SK-N-SH treated with all-trans-retinoic acid at 6 μM for 48 hours (cell line): ENCODE results near the gene ATP2C1.

Experiments
- ATAC-seq: fragments of 200-7000 bp; cut with Tn5 transposase; 3 replicates; pipeline ENCODE4 v1.9.1; 2020; ENCODE audit warnings: mild to moderate bottlenecking, moderate library complexity
- ARNTL ChIP-seq: fragments of 450-650 bp; formaldehyde crosslinking; IDR thresholded peaks from 2 replicates; pipeline ENCODE4 v1.5.0; 2020; ENCODE audit warnings: low read depth, mild to moderate bottlenecking, moderate library complexity, borderline replicate concordance
- BACH2 ChIP-seq: fragments of 250-450 bp; sonication (Bioruptor Pico); IDR thresholded peaks from 2 replicates; pipeline ENCODE4 v1.9.0; 2021; ENCODE audit warnings: mild to moderate bottlenecking, borderline replicate concordance
- CSRNP3 ChIP-seq: fragments of 250-450 bp; sonication (Bioruptor Pico); IDR thresholded peaks from 2 replicates; pipeline ENCODE4 v1.5.1; 2021; ENCODE audit warnings: mild to moderate bottlenecking, moderate library complexity
- ESRRG ChIP-seq: fragments of 250-450 bp; sonication (Bioruptor Pico); IDR thresholded peaks from 2 replicates; pipeline ENCODE4 v1.6.1; 2021; ENCODE audit warnings: mild to moderate bottlenecking
- GLIS3 ChIP-seq: fragments of 250-450 bp; sonication (Bioruptor Pico); IDR thresholded peaks from 2 replicates; pipeline ENCODE4 v1.5.0; 2020; ENCODE audit warnings: mild to moderate bottlenecking, moderate library complexity
- ISL1 ChIP-seq: fragments of 250-450 bp; sonication (Bioruptor Pico); IDR thresholded peaks from 2 replicates; pipeline ENCODE4 v2.1.2; 2022; ENCODE audit warnings: mild to moderate bottlenecking, moderate library complexity
- OSR1 ChIP-seq: fragments of 250-450 bp; sonication (Bioruptor Pico); IDR thresholded peaks from 2 replicates; pipeline ENCODE4 v1.8.0; 2022; ENCODE audit warnings: moderate library complexity, mild to moderate bottlenecking, inconsistent platforms
- POU6F1 ChIP-seq: fragments of 250-450 bp; sonication (Bioruptor Pico); IDR thresholded peaks from 2 replicates; pipeline ENCODE4 v1.8.0; 2021; ENCODE audit warnings: low read depth, mild to moderate bottlenecking, moderate library complexity, borderline replicate concordance
- RARB ChIP-seq: fragments of 250-450 bp; sonication (Bioruptor Pico); IDR thresholded peaks from 2 replicates; pipeline ENCODE4 v1.8.0; 2021; ENCODE audit warnings: mild to moderate bottlenecking, moderate library complexity
- SNAI2 ChIP-seq: fragments of 250-450 bp; sonication (Bioruptor Pico); IDR thresholded peaks from 2 replicates; pipeline ENCODE4 v1.5.0; 2020; ENCODE audit warnings: mild to moderate bottlenecking, moderate library complexity
- TCF4 ChIP-seq: fragments of 250-450 bp; sonication (Bioruptor Pico); IDR thresholded peaks from 2 replicates; pipeline ENCODE4 v1.8.0; 2021; ENCODE audit warnings: mild to moderate bottlenecking, moderate library complexity, borderline replicate concordance
- TOX ChIP-seq: fragments of 250-450 bp; sonication (Bioruptor Pico); IDR thresholded peaks from 2 replicates; pipeline ENCODE4 v1.8.0; 2021; ENCODE audit warnings: mild to moderate bottlenecking, moderate library complexity, borderline replicate concordance
- ZC3H10 ChIP-seq: fragments of 250-450 bp; sonication (Bioruptor Pico); IDR thresholded peaks from 2 replicates; pipeline ENCODE4 v1.5.1; 2021; ENCODE audit warnings: mild to moderate bottlenecking, moderate library complexity
- ZFP3 ChIP-seq: fragments of 250-450 bp; sonication (Bioruptor Pico); IDR thresholded peaks from 2 replicates; pipeline ENCODE4 v1.5.0; 2020; ENCODE audit warnings: mild to moderate bottlenecking, moderate library complexity
- ZNF565 ChIP-seq: fragments of 450-650 bp; formaldehyde crosslinking; conservative IDR thresholded peaks from 2 replicates; pipeline ENCODE4 v1.5.0; 2020; ENCODE audit warnings: low read depth, mild to moderate bottlenecking, moderate library complexity
- ZNF70 ChIP-seq: fragments of 450-650 bp; formaldehyde crosslinking; IDR thresholded peaks from 2 replicates; pipeline ENCODE4 v1.5.0; 2020; ENCODE audit warnings: mild to moderate bottlenecking, moderate library complexity
- ZNF8 ChIP-seq: fragments of 450-650 bp; formaldehyde crosslinking; IDR thresholded peaks from 2 replicates; pipeline ENCODE4 v1.5.0; 2020; ENCODE audit warnings: mild to moderate bottlenecking, moderate library complexity
- TF ChIP-seq, protein P1 (sequence below): fragments of 250-450 bp; sonication (Bioruptor Pico); IDR thresholded peaks from 2 replicates; pipeline ENCODE4 v1.5.1; 2020; ENCODE audit warnings: low read depth, mild to moderate bottlenecking, moderate library complexity

ATP2C1 gene

GRCh38 chr3:130901463-130902204 is 7.8 kb downstream of the ATP2C1 start:
- no peak for ATAC-seq

DNA sequence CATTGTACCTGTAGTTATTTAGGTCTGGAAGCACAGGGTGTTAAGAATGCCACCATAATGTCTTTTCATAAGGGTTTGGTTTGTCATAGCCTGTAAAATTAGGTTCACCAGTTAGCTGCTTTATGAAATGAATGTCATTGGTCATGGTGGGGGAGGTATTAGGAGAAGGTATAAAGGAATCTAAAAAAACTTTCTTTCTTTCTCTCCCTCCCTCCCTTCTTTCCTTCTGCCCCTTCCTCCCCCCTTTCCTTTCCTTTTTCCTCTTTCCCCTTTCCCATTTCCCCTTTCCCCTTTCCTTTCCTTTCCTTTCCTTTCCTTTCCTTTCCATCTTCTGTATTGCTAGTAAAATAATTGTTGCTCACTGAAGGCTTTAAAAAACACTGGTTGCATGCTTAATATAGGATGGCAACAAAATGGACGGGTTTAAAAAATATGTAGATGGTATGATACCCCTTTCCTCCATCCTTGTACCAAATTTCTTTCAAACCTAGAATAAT is 9.6 kb downstream of the ATP2C1 start:
- no peak for ATAC-seq
- TF ChIP-seq SNAI2 (no peak), TCF4 (CRISPR knock-in tag) (no peak), POU6F1 (CRISPR knock-in tag) (no peak), ZC3H10 (CRISPR knock-in tag) (no peak), OSR1 (CRISPR knock-in tag) (no peak), ISL1 (CRISPR knock-in tag) (no peak), BACH2 (no peak), ZNF565 (no peak)
- TF ChIP-seq, protein P1, sequence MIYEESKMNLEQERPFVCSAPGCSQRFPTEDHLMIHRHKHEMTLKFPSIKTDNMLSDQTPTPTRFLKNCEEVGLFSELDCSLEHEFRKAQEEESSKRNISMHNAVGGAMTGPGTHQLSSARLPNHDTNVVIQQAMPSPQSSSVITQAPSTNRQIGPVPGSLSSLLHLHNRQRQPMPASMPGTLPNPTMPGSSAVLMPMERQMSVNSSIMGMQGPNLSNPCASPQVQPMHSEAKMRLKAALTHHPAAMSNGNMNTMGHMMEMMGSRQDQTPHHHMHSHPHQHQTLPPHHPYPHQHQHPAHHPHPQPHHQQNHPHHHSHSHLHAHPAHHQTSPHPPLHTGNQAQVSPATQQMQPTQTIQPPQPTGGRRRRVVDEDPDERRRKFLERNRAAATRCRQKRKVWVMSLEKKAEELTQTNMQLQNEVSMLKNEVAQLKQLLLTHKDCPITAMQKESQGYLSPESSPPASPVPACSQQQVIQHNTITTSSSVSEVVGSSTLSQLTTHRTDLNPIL (CRISPR knock-in tag), result no peak

More at GRCh38 chr3:130901463-130902204, 7.8 kb downstream of the ATP2C1 start:
- no peak for TF ChIP-seq BACH2
- TF ChIP-seq ZFP3, result no peak
- no peak for TF ChIP-seq ZNF565

DNA sequence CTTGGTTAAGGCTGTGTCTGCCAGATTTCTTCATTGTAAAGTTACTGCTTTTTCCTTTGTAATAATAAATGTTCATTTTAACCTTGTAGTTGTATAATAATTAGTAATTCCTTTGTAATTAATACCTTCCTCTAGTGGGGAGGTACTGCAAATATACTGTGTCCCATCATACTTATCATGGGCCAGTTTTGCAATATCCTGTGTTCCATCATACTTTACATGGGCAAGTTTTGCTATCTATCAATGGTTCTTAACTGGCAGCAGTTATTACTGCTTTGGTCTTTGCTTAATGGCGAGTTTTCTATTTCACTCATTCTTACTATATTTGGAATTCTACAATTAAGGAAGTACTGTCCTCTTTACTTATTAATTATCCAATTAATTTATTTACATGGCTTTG is 10.6 kb downstream of the ATP2C1 start:
- no peak for ATAC-seq
- TF ChIP-seq ZNF565 (no peak), GLIS3 (no peak), TOX (CRISPR knock-in tag) (no peak), RARB (CRISPR knock-in tag) (no peak), POU6F1 (CRISPR knock-in tag) (no peak), ZC3H10 (CRISPR knock-in tag) (no peak), ESRRG (CRISPR knock-in tag) (no peak), ARNTL (no peak), ZNF8 (CRISPR knock-in tag) (no peak)

GRCh38 chr3:130905551-130905950 is 11.7 kb downstream of the ATP2C1 start:
- no peak; the same call in 2 of the 3 replicates for ATAC-seq
- no peak for TF ChIP-seq ARNTL

DNA sequence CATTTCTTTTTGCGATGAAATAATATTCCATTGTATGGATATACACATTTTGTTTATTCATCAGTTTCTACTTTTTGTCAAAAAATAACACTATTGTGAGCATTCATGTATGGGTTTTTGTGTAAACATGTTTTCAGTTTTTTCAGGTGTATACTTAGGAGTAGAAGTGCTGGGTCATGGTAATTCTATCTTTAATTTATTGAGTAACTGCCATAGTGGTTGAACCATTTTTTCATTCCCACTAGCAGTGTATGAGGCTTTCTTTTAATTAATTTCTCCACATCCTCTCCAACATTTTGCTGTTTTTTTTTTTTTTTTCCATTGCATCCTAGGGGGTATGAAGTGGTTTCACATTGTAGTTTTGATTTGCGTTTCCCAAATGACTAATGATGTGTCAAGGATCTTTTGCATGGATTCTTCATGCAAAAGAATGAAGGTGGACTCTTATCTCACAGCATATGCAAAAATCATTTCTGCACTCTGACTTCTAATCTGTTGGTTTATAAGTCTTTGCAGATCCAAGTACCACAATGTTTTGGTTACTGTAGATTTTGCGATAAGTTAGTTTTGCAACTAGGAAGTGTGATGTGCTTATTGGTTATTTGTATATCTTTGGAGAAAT is 12.6 kb downstream of the ATP2C1 start:
- no peak for ATAC-seq
- TF ChIP-seq, protein P1 (CRISPR knock-in tag), result no peak
- TF ChIP-seq ISL1 (CRISPR knock-in tag), result no peak
- TF ChIP-seq RARB (CRISPR knock-in tag), result no peak
- TF ChIP-seq POU6F1 (CRISPR knock-in tag), result no peak
- no peak for TF ChIP-seq SNAI2
- no peak for TF ChIP-seq CSRNP3 (CRISPR knock-in tag)
- TF ChIP-seq ZNF70, result no peak
- TF ChIP-seq, all 23 proteins: peak for 0
